GM21737 (cell line): ENCODE results near the gene ETV3L.
A peak's percentile ranks its signal among the peaks of the same experiment; 100 is the strongest.

Experiments used
- ATAC-seq: cut with Tn5 transposase; IDR thresholded peaks from one replicate; pipeline ENCODE4 v1.9.1; 2021; ENCODE audit warnings: mild to moderate bottlenecking, moderate library complexity; ENCODE audit not compliant: unreplicated experiment

The ETV3L gene

DNA sequence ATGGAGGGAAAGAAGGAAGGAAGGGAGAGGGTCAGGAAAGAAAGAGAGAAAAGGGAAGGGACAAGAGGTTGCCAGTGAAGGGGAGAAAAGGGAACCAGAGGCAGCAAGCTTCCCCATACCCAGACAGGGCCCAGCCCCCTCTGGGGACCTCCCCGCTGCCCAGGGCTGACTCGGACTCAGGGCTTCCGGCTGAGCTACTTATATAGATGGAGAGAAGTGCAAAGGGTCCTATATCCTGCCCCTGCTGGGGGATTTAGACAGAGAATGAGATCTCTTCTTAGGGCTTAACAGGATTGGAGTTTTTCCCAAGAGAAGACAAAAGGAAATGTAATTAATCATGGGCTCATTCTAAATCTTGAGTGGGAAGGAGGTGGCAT lies at the start of gene ETV3L:
Gene ETV3L, minus strand, starts transcription at position 176 of the 377 bp plus-strand sequence. CDS start 285 bp downstream, outside the sequence.
- ATAC-seq: no peak

DNA sequence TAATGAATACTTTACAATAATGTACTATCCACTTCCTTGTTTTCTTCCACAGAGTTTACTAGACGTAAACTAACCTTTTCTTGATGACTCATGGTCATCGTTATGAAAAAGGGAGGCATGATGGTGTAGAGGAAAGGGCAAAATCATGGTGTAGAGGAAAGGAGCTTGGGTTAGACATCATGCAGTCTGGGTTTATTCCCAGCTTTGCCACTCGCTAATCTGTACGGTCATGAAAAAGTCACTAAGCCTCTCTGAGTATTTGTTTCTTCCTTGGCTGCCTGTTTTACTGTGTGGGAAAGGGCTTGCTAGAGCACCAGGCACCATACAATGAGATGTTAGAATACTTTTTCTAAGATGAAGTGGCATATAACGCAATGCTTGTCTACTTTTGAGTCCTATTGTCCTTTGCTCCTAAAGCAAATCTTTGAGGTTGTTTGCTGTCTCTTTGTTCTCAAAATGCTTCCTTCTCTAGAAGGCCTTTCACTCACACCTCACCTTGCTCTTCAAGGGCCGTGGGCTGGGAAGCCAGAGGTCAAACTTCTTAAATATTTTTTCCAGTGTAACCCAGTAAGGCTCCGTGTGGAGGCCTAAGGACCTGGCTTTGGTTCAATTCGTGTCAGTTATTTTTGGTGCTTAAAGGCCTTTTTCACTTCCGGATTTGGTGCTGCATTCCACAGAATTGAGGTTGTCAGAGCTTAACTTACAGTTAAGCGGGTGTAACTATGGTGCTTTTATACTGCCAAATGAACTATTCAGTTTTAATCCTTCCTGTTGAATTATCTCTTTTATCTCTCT lies 48.5 kb upstream of the ETV3L start:
- no peak for ATAC-seq

DNA sequence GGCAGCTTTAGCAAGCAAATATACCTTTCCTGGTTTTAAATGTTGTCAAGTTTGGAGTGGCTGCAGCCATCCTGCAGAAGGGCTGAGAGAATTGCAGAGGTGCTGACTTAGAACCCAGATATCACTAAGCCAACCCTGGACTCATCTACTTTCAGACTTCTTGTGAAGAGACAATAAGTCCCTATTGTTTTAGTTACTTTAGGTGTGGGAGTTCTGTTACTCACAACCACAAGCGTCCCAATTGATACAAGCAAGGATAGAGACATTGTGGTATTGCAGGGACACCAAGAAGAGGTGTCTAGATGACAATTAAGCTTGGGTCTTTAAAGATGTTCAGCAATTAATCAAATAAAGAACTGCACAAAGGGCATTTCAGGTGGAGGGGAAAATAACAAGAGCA lies 47.4 kb upstream of the ETV3L start:
- no peak for ATAC-seq

DNA sequence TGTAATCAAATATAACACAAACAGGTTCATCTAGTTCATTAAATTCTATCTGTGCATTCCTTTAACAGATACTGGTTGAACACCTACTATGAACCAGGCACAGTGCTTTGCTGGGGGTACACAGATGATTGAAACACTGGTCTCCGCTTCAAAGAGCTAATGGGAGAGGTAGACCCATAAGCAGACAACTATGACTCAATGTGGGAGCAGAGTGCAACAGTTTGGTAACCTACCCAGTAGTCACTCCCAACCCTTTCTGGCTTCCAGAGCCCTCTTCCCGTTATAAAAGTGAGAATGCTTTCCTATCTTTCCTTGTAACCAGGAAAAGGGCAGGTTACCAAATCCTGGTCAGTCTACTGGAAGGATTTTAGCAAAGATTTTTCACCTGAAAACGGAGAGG lies 46.6 kb upstream of the ETV3L start:
- no peak for ATAC-seq

DNA sequence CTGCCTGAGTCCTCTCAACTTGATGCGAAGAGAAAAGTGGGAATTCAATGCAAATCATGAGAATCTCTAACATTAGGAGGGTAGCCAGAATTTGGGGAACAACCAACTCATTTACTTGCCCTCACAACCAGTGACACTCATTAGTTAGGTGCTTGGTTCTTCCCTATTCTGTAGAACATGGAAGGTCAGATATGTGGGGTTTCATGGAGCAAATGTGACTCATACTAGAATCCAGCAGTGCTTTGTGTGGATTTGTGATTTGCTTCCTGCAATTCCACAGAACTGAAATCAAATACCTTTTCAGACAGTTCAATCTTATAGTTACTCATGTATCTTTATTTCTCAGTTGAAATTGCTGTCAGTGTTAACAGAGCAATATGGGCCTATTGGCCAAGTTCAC lies 45.5 kb upstream of the ETV3L start:
- no peak for ATAC-seq

DNA sequence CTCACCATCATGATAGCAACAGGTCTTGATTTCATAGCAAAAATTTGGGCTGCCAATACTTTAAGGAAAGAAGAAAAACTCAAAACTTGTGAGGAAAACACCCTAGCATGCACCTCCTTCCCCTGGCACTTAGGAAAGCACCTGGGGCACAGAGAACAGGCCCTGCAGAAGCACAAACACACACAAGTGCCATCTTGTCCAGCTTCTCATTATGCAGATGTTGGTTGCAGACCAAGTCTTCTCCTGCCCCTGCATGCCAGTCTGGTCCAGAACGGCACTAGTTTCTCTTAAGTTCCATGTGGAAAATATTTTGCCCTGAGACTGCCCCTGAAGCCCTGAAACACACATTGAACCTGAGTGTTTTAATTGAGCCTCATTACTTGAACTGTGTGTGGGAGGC lies 44.9 kb upstream of the ETV3L start:
- no peak for ATAC-seq

DNA sequence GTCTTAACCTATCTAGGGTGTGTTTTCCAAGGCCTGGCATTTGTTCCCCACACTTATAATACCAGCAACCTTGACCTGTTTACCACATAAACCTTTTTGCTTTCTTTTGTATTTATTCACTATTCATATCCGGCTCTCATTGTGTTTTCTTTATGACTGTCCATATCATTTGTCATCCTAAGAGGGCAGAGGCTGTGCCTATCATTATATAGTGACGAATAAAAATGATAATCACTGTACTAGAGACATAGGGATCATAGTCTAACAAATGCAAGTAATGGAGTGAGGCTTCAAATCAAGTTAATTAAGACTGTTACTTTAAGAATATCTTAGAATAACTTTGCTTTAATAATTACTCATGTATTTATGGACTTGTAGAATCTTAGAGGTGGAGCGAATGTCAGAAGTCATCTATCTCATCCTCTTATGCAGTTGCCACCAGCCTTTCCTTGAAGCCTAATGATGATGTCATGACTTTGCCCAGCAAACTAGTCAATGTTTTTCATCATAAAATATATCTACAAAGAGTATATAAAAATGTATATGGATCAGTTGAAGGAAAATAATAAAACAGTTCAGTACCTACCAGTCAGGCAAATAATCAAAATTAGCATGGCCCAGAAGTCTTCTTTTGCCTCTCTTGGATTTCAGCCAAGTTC lies 43.3 kb upstream of the ETV3L start:
- no peak for ATAC-seq

DNA sequence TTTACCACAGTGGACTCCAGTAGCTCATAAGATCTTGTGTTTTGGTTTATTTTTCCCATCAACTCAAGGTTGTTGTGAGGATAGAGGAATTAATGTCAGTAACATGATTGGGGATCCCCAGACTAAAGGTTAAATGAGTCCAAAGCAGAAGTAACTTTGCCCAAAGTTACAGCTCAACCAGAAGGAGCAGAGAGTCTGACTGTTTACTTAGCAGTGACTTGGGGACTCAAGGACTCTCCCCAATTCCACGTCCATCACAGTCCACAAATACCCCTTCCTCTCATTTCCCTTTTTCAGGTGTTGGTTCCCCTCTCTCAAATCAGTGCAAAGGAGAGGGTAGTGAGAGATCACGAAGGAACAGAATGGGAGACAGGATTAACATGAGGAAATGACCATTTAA lies 42.6 kb upstream of the ETV3L start:
- ATAC-seq: no peak

DNA sequence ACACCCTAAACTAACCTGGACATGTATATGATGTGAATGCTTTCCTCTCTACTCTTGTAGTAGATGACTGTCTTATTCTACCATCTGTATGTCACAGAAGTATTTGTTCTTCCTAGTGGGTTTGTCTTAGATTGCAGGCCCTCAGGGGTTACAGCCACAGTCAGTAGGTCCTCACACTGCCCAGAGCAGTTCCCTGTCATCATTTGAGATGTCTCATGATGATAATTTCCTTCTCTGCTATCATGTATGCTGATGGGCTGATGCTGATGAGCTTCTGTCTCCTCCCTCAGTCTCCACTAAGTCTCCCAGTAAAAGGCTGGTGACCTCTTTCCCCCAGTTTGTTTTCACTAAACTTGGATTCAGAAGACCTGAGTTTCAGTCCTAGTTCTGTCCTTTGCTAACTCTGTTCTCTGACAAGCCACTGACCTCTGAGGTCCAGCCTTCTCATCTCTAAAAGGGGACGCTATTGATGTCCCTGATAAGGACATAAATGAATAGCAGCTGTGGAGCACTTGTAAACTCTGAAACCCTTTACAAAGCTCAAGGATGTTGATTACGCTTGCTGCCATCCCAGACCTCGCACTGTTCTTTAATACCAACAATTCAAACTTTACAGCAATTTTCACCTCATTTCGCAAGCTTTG lies 41.7 kb upstream of the ETV3L start:
- no peak for ATAC-seq

DNA sequence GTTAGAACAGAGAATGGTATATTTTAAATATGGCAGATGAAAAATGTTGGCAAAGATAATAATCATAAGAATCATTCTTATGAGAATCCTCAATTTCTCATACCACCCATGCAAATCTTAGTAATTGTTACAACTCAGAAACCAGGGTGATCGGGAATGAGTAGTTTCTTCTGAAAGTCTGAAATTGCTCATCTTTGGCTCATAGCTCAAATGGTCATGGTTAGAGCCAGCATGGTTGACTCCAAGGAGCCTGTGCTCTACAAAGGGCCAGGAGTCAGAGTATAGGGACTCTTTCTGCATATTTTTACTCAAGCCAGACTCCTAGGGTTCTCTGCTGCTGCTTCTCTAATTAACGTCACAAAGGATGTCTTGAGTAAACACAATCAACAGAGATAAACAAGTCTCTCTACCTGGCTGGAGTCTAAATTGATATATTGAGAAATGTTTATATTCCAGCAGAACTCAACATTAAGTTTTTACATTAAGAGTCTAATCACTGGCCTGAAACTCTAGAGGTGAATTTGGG lies 40.5 kb upstream of the ETV3L start:
- ATAC-seq: no peak

DNA sequence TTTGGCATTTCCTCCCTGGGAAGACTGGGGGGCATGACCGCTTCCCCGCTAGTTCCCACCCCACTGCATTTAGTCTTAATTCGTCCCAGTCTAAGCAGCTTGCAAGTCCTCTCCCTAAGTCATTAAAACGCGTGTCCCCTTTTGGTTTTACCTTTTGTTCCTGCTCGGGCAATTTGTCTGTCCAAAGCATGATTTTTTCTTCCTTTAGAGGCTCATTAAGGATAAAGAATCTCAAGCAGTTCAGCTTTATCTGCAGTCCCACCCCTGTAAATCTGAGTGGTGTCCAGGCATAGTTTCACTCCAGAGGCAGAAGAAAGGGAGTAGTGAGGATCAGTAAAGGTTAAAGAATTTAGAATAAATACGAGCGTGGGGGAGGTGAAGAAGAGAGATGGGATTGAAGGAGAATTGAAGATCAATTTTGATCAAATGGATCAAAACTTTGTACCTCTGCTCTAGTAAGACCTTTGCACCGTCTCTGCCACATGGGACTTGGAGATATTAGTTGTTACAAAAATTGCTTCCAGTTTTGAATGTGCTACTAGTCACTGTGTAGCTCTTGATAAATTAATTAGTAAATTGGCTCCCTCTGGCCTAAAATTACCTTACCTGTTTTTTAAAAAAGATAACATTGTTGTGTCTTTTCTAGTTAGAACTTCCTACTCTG lies 39.6 kb upstream of the ETV3L start:
- ATAC-seq: no peak

DNA sequence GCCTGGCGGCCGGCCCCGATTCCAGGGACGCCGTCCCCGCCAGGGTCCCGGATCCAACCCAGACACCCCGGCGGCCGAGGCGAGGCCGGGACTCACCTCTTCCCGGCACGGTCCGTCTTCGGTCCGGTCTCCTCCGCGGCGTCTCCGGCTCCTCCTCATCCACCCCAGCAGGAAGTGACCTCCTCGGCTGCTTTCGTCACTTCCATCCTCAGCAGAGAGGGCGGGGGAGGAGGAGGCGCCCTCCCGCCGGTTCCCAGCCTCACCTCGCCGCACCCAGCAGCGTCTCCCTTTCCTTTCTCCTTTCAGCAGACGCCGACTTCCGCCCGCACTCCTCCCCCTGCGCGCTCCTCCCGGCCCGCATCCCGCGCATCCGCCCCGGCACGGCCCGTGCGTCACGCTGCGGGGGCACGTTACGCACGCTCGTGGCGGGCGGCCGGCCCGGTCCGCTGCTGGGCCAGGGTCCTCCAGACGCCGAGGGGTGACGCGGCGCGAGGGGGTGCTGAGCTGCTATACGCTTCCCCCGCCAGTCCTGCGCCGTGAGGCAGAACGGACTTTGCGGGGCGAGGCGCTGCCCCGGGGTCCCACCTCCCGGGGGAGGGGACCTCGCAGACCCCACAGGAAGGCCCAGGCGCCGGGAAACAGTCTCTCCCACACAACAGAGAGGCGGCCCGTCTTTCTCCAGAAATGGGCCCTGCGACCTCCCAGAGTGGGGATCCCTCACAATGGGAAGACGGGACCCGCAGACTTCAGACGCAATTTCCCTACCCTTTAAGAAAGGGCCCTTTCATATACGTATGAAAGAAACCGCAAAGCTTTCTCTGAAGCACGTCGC lies 38.8 kb upstream of the ETV3L start, which contains the start of gene ETV3:
Gene ETV3, minus strand, starts transcription at position 176 of the 832 bp plus-strand sequence. CDS start 2,043 bp downstream, outside the sequence.
- ATAC-seq: peak; percentile 86

DNA sequence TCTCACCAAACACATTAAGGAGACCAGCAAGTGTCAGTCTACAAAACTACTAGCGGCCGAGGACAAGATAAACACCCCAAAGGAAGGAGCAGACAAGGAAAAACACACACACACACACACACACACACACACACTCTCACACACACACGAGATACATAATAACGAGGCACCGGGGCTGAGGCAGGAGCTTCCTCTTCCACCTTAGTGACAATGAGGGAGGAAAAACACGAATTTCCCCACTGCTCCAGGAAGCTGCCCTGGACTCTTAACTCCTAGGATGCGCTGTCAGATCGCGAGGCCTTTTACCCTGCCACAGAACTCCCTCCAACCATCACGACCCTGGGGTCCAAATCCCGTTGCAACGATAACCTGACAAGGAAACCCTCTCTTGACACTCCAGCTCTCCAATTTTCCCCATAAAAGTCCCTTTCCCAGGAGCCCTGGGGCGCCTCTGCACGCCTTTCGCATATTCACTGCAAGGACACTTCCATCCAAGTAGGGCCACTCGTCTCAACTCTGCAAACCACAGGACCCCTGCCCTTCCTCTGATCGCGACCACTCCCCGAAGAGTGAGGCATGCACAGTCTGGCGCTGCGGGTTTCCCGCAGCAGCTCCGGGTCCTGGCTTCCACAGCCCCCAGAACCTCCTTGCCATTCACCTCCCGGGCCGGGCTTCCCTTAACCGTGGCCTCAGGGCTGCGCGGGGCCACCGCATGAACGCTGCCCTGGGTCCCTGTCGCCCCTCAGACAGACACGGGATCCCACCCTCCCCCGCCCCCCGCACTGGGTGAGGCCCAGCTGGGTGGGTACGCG lies 38.0 kb upstream of the ETV3L start:
- ATAC-seq: peak; percentile 5

DNA sequence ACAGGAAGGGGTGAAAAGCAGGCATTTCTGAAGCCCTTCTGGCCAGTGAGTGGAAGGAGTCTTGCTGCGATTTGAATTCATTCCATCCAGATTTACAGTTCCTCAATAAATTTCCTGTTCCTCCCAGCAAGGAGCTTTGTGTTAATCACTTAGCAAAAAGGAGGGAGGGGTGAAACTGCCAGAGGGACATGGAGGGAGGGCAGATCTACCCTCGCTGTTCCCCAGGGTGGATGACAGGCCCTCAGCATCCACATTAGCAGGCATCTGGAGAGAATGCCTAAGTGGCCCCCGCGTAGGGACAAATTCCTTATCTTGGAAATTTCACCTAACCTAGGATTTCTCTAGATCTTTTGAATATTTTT lies 37.4 kb upstream of the ETV3L start:
- no peak for ATAC-seq

DNA sequence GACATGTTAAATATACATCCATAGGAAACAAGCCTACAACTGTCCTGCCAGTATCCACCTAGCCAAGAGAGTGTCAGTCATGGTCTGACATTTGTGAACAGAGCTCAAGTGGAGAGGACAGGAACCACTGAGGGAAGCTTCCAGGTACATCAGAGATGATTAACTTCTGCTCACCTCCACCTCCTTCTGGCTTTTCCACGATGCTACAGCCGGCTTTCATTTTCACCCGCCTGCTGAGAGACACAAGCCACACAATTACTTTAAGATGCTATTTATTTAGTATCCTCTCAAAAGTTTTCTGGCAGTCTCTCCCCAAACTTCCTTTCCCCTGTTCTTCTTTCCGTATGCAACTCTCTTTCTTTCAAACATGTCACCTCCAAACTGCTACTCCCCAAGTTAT lies 36.5 kb upstream of the ETV3L start:
- no peak for ATAC-seq

DNA sequence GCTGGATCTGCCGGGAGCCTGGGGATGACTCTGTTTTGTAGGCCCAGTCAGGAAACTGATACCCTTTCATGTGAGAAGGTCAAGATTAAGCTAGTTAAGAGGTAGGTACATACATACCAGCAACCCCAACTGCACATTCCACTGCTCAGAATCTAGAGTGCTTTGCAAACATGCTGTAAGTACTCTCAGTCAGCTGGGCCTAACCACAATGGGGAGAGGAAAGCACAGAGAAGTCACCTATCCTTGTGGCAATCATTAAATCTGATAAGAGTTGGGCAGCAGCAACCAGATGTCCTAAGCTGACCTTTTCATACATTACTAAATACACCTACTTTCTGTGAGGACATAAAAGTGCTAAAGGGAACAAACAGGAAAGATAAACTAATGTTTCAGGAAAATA lies 36.0 kb upstream of the ETV3L start:
- ATAC-seq: no peak

DNA sequence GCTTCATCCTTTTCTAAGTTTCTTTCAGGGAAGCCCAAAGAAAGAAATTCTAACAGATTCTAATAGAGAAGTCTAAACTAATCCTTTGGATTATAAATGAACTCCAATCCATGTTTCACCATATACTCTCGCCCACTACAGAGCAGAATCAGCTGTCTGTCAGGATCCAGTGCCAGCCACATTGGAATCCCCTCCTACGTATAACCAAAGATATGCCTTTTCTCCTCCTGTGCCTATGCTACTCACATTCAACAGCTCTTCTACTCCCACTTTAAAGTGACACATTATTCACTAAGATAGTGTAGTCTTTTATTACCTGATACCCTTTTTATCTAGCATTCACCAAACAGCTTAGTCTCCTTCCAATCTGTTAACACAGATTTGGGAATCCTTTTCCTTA lies 35.5 kb upstream of the ETV3L start:
- ATAC-seq: no peak

DNA sequence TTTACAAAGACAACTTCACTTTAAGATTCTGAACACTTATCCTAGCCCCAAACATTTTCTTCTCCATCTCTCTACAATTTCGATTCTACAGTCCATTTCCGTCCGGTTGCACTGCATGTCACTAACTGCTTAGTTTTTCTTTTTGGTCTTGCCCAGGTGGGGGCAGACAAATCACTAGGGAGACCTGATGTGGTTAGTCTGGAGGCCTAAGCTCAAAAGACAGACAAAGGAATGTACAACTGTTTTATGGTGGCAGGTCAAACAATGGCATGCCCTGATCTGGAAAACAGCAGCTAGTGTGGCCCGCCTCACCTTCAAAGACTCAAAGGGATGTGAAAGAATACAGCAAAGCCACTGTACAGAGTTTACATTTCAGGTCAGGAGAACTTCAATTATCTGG lies 34.8 kb upstream of the ETV3L start:
- ATAC-seq: no peak

DNA sequence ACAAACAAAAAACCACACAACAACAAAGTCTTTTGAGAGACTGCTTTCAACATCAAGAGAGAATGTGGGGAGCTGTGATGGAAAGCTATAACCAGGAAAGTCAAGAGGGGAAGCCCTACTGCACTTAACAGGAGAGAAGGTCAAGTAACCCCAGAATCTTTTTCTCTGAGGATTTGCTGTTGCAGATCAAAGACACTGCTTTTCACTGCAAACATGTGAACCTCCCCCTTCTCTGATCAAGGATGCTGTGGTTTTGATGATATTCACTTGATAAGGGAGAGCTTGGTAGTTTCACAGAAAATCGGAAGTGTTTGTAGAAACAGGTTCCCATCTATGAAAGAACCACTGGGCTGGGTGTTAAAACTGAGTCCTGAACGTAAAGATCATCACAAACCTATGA lies 33.8 kb upstream of the ETV3L start:
- ATAC-seq: no peak
